ENCODE measurements around the gene SBK3.

DNA sequence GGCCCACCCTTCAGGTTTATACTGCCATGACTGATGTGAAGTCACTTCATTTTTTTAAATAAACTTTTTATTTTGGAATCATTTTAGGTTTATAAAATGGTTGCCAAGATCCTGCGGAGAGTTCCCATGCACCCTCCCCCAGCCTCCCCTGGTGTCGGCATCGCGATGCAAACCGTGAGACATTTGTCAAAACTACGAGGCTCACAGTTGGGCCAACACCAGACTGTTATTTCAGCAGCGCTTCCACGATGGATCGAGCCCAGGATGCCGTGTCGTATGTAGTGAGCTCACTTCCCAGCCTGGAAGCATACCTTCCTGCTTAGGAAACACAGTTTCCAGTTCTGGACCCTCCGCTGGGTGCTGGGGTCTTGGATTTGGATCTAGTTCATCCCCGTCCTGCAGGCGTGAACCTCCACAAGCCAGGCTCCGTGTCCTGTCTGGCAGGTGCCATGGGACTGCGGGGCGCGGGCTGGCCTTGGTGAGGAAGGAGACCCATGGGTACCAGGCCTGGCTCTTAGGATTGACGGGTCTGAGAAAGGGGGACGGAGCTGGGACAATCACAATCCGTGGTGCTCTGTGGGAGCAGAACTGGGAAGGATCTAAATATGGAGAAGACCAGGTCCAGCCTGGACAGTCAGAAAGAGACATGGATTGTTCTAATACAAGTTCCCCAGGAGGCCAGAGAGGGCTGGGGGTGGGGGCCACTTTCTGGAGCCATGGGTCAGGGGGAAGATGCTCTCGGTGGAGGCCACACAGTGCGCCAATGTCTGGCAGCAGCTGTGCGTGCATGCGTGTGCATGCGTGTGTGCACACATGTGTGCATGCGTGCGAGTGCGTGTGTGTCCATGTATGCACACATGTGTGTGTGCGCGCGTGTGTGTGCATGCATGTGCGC, 6.0 kb downstream of the SBK3 start:
- TF ChIP-seq, protein P1, sequence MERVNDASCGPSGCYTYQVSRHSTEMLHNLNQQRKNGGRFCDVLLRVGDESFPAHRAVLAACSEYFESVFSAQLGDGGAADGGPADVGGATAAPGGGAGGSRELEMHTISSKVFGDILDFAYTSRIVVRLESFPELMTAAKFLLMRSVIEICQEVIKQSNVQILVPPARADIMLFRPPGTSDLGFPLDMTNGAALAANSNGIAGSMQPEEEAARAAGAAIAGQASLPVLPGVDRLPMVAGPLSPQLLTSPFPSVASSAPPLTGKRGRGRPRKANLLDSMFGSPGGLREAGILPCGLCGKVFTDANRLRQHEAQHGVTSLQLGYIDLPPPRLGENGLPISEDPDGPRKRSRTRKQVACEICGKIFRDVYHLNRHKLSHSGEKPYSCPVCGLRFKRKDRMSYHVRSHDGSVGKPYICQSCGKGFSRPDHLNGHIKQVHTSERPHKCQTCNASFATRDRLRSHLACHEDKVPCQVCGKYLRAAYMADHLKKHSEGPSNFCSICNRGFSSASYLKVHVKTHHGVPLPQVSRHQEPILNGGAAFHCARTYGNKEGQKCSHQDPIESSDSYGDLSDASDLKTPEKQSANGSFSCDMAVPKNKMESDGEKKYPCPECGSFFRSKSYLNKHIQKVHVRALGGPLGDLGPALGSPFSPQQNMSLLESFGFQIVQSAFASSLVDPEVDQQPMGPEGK (CRISPR knock-in tag; IDR thresholded peaks at IDR 0.05; ENCODE audit: borderline replicate concordance), result no peak
- TF ChIP-seq TOX (CRISPR knock-in tag; IDR thresholded peaks at IDR 0.05; ENCODE audit: borderline replicate concordance), result no peak
- no peak for TF ChIP-seq RARB (CRISPR knock-in tag; IDR thresholded peaks at IDR 0.05)
- no peak for TF ChIP-seq BACH2 (CRISPR knock-in tag; IDR thresholded peaks at IDR 0.05; ENCODE audit: borderline replicate concordance)
- TF ChIP-seq ZNF565 (CRISPR knock-in tag; conservative IDR thresholded peaks at IDR 0.05; ENCODE audit: low read depth), result no peak
- TF ChIP-seq SNAI2 (CRISPR knock-in tag; IDR thresholded peaks at IDR 0.05), result no peak
- no peak for TF ChIP-seq OSR1 (CRISPR knock-in tag; IDR thresholded peaks at IDR 0.05)
- TF ChIP-seq ZNF8 (CRISPR knock-in tag; IDR thresholded peaks at IDR 0.05), result no peak
- no peak for TF ChIP-seq ZNF70 (CRISPR knock-in tag; IDR thresholded peaks at IDR 0.05)
- no peak for TF ChIP-seq ARNTL (CRISPR knock-in tag; IDR thresholded peaks at IDR 0.05; ENCODE audit: borderline replicate concordance, low read depth)
- TF ChIP-seq, protein P2, sequence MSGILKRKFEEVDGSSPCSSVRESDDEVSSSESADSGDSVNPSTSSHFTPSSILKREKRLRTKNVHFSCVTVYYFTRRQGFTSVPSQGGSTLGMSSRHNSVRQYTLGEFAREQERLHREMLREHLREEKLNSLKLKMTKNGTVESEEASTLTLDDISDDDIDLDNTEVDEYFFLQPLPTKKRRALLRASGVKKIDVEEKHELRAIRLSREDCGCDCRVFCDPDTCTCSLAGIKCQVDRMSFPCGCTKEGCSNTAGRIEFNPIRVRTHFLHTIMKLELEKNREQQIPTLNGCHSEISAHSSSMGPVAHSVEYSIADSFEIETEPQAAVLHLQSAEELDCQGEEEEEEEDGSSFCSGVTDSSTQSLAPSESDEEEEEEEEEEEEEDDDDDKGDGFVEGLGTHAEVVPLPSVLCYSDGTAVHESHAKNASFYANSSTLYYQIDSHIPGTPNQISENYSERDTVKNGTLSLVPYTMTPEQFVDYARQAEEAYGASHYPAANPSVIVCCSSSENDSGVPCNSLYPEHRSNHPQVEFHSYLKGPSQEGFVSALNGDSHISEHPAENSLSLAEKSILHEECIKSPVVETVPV (CRISPR knock-in tag; IDR thresholded peaks at IDR 0.05), result no peak

All from SK-N-SH treated with all-trans-retinoic acid at 6 μM for 48 hours (cell line).